HG03342 (cell line): Measurements from ENCODE around the gene PNPLA7.
"Not testable (repeated sequence)": the region's sequence is repeated elsewhere in the genome, so short reads cannot be mapped to it uniquely, and the experiment has no call there.

Source experiments
- ATAC-seq: cut with Tn5 transposase; IDR thresholded peaks from one replicate; pipeline ENCODE4 v1.9.1; 2021; ENCODE audit warnings: mild to moderate bottlenecking, moderate library complexity; ENCODE audit not compliant: unreplicated experiment

The PNPLA7 gene

GRCh38 chr9:137482094-137482781 lies 68.0 kb downstream of the PNPLA7 start:
- ATAC-seq, result no peak

GRCh38 chr9:137480686-137481683 lies 69.2 kb downstream of the PNPLA7 start:
- no peak for ATAC-seq

- no peak for ATAC-seq
Measured at GRCh38 chr9:137479892-137480685, 70.1 kb downstream of the PNPLA7 start.

- no peak for ATAC-seq
Measured at GRCh38 chr9:137478962-137479861, 71.0 kb downstream of the PNPLA7 start.

DNA sequence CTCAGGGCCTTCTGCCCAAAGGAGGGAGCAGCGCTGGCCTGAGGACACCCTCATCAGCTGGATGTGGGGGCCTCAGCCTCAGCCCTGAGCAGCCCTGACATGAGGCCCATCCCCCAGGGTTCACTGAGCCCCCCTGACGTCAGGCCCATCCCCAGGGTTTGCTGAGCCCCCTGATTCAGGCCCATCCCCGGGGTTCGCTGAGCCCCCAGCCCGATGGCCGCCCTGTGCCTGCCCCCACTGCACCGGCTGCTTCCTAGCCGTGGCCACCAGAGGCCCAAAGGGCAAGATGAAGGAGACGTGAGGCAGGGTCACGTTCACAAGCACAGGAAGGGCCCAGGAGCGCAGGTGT lies 71.6 kb downstream of the PNPLA7 start:
- no peak for ATAC-seq

DNA sequence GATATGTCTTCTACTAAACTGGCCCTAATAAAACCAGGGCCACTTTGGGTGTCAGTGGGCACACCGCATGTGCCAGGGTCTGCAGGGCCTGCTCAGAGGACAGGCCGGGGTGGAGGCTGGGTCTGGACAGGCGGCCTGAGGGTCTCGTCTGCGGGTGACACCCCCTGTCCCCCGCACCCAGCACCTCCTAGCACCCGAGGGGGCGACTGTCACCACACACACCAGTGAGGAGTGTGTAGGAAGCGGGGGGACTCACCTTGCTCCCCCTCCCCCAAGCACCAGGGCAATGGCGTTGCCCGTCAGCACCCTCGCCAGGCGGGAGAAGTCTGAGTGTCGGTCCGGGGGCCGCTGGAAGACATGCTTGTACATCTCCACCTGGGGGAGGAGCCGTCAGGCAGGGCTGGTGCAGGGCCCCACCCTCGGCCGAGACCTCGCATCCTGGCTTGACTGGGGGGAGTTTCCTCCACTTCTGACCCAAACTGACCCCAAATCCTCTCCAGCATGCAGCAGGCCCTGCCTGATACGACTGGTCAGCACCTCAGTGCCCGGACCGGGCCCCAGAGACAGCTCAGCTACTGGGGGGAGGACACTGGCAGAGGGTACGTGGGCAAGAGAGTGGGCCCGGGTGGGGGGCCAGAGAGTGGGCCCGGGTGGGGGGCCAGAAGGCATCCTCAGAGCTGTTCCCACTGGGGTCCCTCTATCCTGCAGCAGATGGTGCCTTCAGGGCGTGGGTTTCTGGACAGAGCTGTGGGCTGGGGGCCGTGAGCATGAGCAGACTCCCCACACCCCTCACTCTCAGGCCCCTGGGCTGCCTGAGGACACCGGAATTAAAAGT lies 72.2 kb downstream of the PNPLA7 start:
- ATAC-seq, result no peak

DNA sequence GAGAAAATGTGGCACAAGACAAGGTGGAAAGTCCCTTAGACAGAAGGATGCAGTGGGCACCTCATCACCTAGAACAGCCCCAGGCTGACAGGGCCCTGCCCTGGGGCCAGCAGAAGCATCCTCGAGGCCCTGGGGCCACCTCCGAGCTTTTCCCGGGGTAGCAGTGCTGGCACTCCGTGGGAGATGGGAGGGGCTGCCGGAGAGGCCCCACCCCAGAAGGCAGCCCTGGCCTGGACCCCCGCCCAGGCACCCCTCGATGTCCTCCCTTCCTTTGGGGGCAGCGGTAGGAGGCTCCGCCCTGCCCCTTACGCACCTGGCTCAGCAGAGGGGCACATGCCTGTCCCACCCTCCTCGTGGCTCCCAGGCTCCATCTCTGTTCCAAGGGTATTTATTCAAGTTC lies 73.3 kb downstream of the PNPLA7 start:
- ATAC-seq, result no peak

GRCh38 chr9:137475666-137476065 lies 74.5 kb downstream of the PNPLA7 start:
- ATAC-seq, result no peak

DNA sequence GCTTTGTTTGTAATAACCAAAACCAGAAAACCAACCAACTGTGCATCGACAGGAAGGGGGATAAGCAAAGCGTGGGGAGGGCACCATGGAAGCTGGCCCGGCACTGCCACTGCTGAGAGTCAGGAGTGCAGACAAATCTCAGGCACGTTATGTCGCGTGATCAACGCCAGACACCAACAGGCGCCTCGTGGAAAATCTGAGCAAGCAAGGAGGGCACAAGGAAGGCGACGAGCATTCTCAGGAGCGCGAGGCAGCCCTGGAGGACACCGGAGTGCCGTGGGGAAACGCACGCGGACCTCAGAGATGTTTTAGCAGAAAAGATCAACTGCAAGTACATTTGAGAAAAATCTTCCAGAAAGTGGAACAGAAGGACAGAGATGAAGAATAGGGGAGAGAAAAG lies 75.9 kb downstream of the PNPLA7 start:
- no peak for ATAC-seq

DNA sequence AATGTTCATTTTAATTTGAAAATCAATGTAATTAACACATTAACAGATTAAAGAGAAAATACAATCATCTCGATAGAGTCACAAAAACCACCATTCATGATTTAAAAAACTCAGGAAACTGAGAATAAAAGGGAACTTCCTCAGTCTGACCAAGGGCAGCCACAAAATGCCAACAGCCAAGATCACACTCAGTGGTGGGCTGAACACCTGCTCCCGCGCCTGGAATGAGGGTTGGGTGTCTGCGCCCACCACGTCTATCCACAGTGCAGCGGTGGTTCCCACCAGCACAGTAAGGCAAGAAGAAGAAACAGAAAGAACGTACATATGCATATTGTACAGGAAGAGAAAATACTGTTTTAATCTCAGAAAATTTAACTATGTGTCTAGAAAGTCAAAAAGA lies 79.4 kb downstream of the PNPLA7 start:
- no peak for ATAC-seq

- ATAC-seq, result no peak
Measured at GRCh38 chr9:137467896-137468295, 82.3 kb downstream of the PNPLA7 start.

DNA sequence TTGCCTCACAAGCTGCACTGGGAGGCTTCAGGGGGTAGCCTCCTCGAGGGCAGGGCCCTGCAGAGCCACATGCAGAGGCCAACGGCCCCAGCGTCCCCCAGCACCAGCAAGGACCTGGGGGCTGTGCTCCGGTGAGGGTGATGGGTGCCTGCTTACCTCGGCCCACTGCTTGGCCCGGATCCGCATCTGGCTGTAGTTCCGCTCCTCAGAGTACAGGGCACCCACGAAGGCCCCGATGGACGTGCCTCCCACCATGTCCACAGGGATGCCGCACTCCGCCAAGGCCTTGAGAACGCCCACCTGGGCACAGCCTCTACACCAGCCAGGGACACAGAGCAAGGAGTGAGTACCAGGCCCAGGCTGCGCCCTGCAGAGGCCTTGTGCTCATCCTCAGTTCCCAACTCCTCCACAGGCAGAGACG lies 83.0 kb downstream of the PNPLA7 start:
- ATAC-seq, result no peak

DNA sequence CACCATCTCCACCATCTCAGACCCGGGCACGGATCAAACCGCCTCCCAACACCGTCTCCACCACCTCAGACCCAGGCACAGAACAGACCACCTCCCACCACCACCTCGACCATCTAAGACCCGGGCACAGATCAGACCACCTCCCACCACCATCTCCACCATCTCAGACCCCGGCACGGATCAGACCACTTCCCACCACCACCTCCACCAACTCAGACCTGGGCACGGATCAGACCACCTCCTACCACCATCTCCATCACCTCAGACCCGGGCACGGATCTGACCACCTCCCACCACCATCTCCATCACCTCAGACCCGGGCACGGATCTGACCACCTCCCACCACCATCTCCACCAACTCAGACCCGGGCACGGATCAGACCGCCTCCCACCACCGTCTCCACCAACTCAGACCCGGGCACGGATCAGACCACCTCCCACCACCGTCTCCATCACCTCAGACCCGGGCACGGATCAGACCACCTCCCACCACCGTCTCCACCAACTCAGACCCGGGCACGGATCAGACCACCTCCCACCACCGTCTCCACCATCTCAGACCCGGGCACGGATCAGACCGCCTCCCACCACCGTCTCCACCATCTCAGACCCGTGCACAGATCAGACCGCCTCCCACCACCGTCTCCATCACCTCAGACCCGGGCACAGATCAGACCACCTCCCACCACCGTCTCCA lies 83.7 kb downstream of the PNPLA7 start:
- not testable (repeated sequence) for ATAC-seq

DNA sequence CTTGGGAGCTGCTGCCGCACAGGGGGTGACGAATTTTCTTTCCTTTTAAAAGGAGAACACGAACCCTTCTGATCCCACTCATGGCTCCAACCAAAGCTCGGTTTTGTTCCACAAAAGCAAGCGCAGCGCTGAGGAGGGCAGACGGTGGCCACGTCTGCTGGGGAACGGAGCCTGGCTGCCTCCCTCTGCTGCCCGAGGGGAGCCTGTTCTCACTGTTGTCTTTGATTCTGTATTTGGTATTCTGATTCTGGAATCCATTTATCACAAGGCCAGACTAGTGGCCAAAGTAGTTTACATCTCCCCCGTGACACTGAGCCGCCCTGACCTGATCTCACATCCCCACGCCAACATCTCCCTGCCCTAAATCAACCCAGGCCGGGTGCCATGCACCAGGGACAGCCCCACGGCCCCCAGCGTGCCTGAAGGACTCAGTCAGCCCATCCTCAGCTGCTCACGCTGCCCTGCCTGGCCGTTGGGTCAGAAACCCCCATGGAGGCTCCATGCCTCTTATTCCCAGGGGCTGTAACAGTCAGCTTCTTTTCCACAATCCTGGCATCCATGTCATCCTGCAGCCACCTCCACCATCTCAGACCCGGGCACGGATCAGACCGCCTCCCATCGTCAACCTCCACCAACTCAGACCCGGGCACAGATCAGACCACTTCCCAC lies 84.3 kb downstream of the PNPLA7 start:
- ATAC-seq, result no peak

- no peak for ATAC-seq
Measured at GRCh38 chr9:137465000-137465719, 85.0 kb downstream of the PNPLA7 start.

DNA sequence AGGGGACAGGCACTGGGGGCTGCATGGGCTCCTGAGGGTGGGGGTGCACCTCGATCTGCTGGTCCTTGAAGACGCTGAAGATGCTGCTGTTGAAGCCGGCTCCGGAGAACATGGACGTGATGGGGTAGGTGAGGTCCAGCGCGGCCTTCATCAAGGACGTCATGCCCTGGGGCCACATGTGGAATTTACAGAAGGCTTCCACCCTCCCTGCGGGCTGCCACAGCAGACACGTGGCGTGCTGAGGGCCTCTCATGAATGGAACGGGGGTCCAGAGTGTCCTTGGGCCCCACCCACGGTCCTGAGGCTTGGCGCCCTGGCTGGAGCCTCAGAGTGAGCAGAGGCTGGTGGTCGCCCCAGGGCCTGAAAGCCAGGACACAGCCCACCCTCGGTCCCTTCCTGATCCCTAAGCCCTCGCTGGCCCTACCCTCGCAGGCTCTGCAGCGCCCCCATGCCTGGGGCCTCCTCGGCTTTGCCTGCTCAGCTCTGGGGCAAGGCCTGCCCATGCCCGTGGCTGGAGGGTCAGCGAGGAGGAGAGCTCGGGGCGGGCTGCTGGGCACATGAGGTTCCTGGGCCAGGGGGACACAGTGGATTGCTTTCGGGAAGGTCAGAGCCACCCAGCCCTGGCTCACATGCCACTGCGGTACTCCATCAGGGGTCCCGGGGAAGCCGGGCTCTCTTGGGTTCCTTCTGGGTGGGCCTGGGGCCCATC lies 85.8 kb downstream of the PNPLA7 start:
- no peak for ATAC-seq

DNA sequence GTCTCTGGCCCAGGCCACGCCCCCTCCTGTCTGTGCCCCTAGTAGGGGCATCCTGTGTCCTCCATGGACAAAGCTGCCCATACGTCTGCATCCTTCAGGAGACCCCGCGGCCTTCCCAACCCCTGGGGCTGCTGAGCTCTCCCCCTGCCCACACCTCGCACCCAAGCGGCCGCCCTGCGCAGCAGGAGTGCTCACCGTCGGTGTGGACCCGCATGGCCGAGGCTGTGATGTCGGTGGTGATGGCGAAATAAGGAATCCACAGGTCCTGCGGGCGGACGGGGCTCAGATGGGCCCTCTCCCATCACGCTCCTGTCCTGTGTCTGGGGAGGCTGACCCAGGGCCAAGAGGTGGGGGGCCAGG lies 86.3 kb downstream of the PNPLA7 start:
- ATAC-seq, result no peak
